NK-92 (cell line): Measurements from ENCODE around the gene NPDC1.

Experiments used
- DNase-seq: peaks from one replicate; lab custom pipeline; 2025; ENCODE audit not compliant: unreplicated experiment; lab: John Stamatoyannopoulos, UW

Gene NPDC1

DNA sequence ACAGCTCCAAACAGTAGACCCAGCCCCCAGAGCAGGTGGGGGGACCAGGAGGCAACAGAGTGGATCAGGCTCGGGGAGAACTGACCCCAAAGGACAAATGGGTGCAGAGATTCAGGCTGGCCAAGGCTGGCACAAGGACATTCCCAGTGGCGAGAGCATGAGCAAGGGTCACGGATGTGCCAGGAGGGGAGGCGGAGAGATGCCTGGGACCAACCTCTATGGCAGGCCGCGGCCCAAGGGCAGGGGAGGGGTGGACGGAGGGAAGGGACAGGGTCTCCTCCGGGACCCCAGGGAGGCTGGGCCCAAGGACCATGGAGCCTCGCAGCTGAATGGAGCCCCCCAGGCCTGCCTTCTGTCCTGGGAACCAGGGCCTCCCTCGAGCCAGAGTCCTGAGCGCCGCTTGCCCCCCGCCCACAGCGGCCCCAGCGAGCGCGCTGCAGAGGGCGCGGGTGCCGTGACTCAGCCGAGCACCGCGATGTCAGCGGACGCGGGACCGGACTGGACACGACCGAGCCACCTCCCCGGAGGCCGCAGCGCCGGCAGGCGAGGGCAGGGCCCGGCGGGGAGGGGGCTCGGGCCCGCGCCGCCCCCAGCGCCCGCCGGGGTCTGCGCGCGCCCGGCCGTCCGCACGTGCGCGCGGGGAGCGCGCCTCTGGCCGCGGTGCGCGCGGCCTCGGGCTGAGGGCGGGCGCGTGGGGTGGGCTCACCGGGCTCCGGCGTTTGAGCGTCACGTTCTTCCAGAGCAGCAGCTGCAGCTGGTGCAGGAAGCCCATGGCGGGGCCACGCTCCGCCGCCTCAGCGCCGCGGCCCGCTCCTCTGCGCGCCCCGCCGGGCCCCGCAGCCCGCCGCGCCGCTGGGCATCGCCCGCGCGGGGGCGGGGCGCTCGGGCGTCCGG, 18.4 kb downstream of the NPDC1 start, which contains the start of gene ABCA2:
TSS of gene ABCA2 (minus strand) at position 869 of the 894 bp plus-strand sequence. CDS start at position 772, 97 bp downstream.
- DNase-seq, result no peak

- DNase-seq, result no peak
Observed at GRCh38 chr9:137026828-137027227, 19.1 kb downstream of the NPDC1 start.

GRCh38 chr9:137026384-137026783, 19.6 kb downstream of the NPDC1 start:
- no peak for DNase-seq

DNA sequence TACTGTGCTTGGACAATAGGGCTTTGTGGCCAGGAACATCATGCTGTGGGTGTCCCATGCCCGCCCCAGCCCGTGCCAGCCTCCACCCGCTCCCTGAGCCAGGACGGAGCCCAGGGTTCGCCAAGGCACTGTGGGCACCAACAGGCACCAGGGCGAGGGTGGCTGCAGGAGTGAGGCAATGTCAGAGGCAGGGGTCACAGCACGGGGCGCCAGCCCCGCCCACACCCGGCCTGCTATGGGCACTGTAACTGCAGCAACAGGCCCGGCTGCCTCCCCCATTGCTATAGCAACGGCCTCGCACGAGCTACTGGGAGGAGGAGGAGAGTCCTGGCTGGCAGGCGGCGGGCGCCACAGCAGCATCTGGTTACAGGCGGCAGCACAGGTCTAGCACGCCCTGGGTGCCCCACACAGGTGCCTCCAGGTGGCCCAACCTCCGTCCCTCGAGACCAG, 20.4 kb downstream of the NPDC1 start:
- no peak for DNase-seq

- no peak for DNase-seq
Observed at GRCh38 chr9:137023583-137023991, 22.4 kb downstream of the NPDC1 start.

DNA sequence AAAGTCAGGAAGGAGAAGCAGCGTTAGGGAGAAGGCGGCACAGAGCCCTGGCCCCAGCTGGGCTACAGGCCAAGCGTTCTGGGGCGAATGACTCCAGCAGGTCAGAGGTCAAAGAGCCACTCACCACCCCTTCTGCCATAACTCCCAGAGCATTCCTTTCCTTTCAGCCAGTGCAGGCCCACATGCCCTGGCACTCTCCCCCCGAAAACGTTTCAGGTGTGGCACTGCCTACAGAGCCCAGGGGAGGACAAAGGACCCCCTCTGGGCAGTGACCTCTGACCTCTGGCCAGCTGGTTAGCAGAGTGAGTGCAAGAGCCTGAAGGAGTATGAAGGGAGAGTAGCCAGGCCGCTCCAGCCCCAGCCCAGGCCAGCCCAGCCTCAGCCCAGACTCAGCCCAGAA, 22.8 kb downstream of the NPDC1 start:
- no peak for DNase-seq

DNA sequence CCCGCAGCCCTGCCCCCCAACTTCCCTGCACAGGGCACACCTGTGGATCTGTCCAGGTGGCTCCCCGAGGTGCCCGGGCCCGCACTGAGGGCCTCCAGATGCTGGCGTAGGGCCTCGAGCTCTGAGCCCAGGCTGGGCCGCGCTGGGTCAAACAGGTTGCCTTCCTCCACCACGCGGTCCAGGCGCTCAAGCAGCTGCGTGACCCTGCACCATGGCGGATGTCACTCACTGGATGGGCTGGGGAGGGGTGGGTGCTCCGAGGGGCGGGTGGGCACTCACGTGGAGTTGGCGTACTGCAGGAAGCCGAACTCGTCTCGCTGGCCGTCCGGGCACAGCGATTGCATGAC, 23.3 kb downstream of the NPDC1 start:
- DNase-seq, result no peak

DNA sequence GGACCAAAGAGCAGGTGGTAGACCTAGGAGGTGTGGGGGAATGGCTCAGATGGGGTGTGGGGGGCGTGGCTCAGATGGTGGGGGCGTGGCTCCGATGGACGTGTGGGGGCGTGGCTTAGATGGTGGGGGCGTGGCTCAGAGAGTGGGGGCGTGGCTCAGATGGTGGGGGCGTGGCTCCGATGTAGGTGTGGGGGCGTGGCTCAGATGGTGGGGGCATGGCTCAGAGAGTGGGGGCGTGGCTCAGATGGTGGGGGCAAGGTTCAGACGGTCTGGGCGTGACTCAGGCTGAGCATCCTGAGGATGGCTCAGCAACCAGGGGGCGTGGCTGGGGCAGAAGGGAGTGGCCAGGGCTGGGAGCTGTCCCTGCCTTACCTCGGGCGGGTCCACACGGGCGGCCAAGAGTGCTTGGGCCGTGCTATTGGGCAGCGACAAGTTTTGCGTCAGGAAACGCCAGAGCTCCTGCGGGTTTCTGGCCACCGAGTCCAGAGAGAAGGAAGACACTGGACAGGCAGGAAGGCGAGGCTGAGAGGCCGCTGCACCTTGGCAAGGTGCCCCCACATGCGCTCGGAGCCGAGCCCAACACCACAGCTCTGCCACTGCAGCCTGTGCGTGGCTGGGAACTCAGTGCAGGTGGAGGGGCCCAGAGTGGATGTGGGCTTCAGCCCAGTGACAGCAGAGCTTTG, 23.9 kb downstream of the NPDC1 start:
- DNase-seq, result no peak

DNA sequence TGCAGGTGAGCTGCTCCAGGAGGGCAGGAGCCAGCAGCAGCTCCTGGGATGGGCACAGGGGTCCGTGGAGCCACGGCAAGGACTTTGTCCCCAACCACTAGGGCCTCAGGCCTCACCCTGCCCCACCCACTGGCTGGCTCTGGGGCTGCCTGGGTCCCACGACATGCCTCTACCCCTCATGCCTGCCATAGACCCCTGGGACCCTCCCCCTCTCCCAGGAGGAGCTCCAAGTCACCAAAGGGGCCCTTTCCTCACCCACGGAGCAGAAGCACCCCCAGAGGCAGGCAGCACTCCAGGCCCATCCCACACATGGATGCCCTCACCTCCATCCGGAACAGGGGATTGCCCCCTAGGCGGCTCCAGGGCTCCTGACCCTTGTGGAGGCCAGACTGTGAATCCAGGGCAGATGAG, 24.4 kb downstream of the NPDC1 start:
- no peak for DNase-seq

DNA sequence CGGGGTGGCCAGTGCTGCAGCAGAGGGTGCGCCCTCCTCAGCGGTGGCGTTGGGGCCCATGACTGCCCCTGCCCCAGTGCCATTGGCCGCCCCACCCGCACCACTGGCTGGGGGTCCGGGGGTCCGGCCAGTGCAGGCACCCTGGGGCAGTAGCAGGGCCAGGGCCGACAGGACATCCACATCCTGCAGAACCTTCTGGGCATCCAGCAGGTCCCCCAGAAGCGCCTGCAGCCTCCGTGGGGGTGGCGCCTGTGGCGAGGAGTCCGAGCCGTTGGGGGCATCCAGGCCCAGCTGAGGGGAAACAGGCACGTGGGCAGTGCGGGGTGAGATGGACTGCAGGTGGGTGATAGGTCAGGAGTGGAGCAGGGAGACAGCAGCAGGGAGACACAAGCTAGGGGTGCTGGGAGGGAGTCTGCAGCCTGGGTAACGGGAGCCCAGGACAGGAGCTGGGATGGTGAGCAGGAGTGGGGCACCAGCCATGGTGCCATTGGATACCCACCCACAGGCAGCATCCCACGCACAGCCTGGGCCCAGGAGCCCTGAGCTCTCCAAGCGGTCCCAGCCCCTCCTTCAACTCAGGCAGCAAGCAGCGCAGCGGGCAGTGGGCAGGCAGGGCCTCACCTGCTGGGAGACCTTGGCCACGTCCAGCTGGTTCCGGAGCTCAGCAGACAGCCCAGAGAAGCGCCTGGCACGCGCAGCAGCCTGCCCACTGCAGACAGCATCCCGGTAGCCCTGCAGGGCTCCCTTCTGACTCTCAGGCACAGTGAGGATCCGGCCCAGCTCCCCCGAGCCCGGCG, 25.0 kb downstream of the NPDC1 start:
- DNase-seq, result no peak

DNA sequence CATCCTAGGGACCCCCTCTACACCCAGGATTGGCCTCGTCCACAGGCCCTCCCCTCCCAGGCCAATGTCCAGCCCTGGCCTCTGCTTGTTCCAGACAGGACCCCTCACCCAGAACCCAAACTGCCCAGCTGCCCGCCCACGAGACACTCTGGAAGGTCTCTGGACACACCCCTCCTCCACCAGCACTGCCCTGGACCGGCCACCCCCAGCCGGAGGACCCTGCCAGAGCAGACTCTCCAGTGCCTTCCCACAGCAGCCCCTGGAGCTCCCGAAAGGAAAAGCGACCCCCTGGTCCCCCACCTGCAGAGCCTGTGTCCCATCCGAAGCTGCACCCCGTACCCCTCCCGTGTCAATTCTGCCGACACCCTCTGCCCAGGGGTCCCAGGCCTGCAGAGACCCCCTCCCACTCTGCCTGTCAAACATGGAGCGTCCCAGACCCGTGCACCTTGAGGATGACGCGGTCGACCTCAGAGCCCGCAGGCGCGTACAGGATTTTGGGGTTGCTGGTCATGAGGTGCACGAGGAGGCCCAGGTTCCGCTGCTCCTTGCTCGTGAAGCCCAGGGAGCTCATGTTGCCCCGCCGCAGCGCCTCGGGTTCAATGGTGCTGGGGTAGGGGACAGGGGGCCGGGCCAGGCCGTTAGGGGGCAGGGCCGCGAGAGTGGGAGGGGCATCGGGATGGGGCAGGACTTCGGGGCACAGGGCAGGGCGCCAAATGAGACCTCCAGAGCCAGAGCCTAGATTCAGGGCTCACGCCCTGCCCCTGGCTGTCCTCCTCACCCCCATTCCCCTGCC, 25.9 kb downstream of the NPDC1 start:
- no peak for DNase-seq

DNA sequence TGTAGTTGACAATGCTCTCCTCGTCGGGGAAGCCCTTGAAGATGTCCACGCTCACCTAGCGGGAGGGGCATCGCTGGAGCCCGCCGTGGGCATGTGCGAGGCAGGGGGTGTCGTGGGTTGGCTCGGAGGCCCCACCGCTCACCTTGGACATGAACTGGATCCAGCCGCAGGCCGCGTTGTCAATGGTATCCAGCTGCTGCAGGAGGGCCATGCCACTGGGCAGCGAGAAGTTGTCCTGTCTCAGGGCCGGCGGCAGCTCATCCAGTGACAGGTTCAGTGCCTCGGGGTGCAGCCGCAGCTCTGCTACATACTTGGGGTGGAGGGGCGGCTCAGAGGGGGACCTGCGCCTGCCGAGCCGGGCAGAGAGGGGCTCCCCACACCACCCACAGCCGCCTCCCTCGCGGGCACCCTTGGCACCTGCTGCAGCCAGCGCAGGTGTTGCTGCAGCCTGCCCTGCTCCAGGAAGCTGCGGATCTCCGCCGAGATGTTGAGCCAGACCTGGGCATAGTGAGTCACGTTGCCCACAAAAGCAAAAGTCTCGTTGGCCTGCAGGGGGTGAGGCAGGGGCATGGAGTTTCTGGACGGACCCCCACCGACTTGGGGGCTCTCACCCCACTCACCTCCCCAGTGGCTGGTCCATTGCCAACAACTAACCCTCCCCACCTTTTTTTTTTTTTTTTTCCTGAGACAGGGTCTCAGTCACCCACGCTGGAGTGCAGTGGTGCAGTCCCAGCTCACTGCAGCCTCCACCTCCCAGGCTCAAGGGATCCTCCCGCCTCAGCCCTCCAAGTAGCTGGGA, 27.0 kb downstream of the NPDC1 start:
- DNase-seq, result no peak

DNA sequence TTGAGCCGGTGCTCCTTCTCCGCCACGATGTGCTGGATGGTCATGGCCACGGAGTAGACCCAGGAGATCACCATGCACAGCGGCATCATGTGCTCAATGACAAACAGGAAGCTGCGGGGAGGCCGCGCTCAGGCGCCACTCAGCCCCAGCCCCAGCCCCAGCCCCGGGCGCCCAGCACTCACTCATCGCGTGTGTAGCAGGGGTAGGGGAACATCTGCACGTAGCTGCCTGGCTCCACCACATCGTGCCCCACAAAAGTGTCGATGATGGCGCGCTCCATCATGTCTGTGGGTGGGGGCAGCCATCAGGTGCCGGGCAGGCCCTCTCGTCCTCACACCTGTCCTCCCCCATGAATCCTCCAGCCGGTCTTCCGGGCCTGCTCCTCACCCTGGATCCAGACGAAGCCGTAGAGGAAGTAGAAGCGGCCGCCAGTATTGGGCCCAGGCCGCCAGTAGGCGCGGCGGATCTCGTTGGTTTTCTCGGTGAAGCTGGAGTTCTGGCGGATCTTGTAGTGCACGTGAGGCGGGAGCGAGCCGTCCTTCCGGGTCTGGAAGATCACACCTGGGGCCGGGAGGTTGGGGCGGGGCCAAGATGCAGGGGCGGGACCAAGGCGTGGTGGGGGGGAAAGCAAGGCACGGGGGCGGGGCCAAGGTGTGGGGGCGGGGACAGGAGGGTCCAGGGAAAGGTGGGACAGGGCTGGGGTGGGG, 28.0 kb downstream of the NPDC1 start:
- DNase-seq, result no peak

DNA sequence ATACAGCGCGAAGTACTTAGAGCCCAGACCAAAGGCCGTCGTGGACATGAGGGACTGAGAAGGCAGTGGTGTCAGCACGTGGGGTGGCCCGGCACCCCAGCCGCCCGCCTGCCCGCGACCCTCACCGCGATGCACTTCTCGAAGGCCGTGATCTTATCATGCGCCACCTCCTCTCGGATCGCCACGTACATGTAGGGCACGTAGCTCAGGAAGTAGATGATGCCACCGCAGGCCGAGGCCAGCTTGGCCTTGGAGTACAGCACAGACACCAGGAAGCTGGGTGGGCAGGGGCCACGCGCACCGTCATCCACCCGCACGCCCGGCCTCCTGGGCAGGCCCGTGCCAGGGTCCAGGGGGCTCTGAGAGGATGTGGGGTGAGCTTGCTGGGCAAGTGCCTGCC, 28.9 kb downstream of the NPDC1 start:
- DNase-seq, result no peak

- DNase-seq, result no peak
Observed at GRCh38 chr9:137016436-137016835, 29.5 kb downstream of the NPDC1 start.

GRCh38 chr9:137015976-137016375, 30.0 kb downstream of the NPDC1 start:
- no peak for DNase-seq

- no peak for DNase-seq
Observed at GRCh38 chr9:137015540-137015930, 30.4 kb downstream of the NPDC1 start.

DNA sequence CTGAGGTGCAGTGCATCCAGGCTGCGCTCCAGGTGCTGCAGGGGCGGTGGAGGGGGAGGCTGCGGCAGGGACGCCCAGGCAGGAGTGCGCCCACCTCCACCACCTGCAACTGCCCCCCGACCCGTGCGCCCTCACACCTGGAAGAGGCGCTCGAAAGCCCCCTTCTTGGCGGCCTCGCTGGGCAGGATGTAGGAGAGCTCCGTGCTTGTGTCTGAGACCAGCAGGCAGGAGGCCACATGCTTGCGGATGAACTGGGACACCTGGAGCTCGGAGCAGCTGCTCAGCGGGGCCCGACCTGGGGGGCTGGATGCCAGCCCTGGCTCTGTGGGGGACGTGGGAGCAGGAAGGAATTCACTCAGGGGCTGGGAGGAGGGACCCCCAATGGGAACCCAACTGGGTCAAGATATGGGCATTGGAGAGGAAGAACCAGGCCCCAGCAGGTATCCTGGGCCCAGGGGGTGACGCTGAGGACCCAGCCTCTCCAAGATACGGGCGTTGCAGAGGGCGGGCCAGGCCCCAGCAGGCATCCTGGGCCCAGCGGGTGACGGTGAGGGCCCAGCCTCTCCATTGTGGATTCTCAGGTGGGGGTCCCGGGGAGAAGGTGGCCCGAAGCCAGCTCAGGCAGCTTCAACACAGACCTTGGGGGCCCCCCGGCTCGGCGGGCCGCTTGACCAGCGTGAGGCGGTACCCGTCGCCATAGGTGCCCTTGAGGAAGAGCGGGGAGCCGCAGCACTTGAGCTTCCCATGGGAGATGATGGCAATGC, 31.0 kb downstream of the NPDC1 start:
- DNase-seq, result no peak

- DNase-seq, result no peak
Observed at GRCh38 chr9:137014166-137014565, 31.8 kb downstream of the NPDC1 start.
